ENCODE results near the gene PRKCE.

The PRKCE gene

DNA sequence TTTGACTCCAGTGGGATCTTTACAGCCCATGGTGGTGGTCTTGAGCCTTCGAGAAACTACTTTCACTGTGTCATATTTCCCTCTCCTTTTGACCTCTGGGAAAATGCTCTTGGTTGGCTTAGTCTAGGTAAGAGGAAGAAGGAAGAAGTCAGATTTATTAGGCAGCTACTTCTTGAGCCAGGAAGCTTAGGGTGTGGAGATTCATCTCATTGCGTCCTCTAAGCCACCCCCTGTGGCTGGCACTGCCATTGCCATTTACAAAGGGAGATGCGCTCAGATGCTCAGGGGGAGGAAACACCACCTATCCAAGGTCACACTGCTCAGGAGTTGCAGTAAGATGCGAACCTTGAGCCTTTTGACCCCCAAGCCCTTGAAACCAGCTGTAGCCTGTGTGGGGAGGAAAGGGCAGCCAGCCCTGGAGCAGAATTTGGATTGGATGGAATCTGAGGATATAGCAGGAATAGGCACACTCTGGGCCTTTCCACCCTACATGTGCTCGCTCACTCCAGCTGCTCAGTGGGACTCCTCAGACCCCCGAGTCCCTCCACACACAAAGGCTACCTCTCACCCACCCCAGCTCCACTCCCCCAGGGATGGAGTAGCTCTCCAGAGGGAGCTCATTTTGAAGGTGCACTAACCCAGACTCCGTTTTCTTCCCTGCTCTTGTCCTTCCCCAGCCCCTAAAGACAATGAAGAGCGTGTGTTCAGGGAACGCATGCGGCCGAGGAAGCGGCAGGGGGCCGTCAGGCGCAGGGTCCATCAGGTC is 324.5 kb downstream of the PRKCE start:
- TF ChIP-seq FOXP2 (optimal IDR thresholded peaks at IDR 0.05; ENCODE audit: control extremely low read depth, extremely low read length, insufficient read depth) (no peak), POLR2AphosphoS5 (IDR thresholded peaks at IDR 0.05; ENCODE audit: borderline replicate concordance, low read depth, low read length) (no peak), EZH2 (IDR thresholded peaks at IDR 0.05) (no peak)
- no peaks in the 10 kb centered on the region for H3K36me3 ChIP-seq (ENCODE audit: insufficient read depth, low read length)
- DNase-seq (ENCODE audit: low read depth, low spot score), result no peak

GRCh38 chr2:45978302-45978859 is 326.9 kb downstream of the PRKCE start:
- DNase-seq (ENCODE audit: low read depth, low spot score), result no peak

More for the DNA sequence above, 324.5 kb downstream of the PRKCE start:
- Histone ChIP-seq H3K9ac (ENCODE audit: insufficient read length) (no peak overlapping the region), H3K9me3 (ENCODE audit: low read depth, low read length) (no peaks in the 10 kb centered on the region), H3K4me3 (no peak overlapping the region), H3K27ac (no peak overlapping the region)

DNA sequence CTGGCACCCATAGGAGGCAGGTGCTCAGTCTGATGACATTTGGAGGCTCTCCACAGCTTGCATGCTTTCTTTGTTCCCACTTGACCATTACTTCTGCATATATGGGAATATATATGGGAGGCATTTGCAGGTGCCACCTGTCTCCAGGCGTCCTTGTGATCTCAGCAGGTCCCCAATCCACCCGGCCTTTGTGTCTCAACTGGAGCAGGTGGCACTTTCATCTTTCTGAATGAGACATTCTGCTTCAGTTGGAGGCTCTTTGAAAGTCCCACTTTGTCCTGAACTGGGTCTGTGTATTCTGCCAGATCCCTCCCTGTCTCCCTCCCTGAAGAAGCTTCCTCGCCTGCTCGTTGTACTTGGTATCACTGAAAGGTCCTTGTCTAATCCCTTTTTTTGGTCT is 327.6 kb downstream of the PRKCE start:
- H3K27ac ChIP-seq, result no peak overlapping the region
- DNase-seq (ENCODE audit: low read depth, low spot score), result no peak
- no peak for TF ChIP-seq EZH2 (IDR thresholded peaks at IDR 0.05)
- no peak for TF ChIP-seq FOXP2 (optimal IDR thresholded peaks at IDR 0.05; ENCODE audit: control extremely low read depth, extremely low read length, insufficient read depth)
- TF ChIP-seq POLR2AphosphoS5 (IDR thresholded peaks at IDR 0.05; ENCODE audit: borderline replicate concordance, low read depth, low read length), result no peak
- no peak overlapping the region for H3K9ac ChIP-seq (ENCODE audit: insufficient read length)
- no peaks in the 10 kb centered on the region for H3K9me3 ChIP-seq (ENCODE audit: low read depth, low read length)
- H3K4me3 ChIP-seq, result no peak overlapping the region
- no peaks in the 10 kb centered on the region for H3K36me3 ChIP-seq (ENCODE audit: insufficient read depth, low read length)

More at GRCh38 chr2:45978302-45978859, 326.9 kb downstream of the PRKCE start:
- Histone ChIP-seq H3K27ac (no peak overlapping the region), H3K9me3 (ENCODE audit: low read depth, low read length) (no peaks in the 10 kb centered on the region), H3K36me3 (ENCODE audit: insufficient read depth, low read length) (no peaks in the 10 kb centered on the region), H3K4me3 (no peak overlapping the region), H3K9ac (ENCODE audit: insufficient read length) (no peak overlapping the region)
- TF ChIP-seq POLR2AphosphoS5 (IDR thresholded peaks at IDR 0.05; ENCODE audit: borderline replicate concordance, low read depth, low read length) (no peak), FOXP2 (optimal IDR thresholded peaks at IDR 0.05; ENCODE audit: control extremely low read depth, extremely low read length, insufficient read depth) (no peak), EZH2 (IDR thresholded peaks at IDR 0.05) (no peak)

GRCh38 chr2:45980161-45980865 is 328.8 kb downstream of the PRKCE start:
- no peak for DNase-seq (ENCODE audit: low read depth, low spot score)
- no peak overlapping the region for H3K4me3 ChIP-seq
- TF ChIP-seq FOXP2 (optimal IDR thresholded peaks at IDR 0.05; ENCODE audit: control extremely low read depth, extremely low read length, insufficient read depth) (no peak), EZH2 (IDR thresholded peaks at IDR 0.05) (no peak), POLR2AphosphoS5 (IDR thresholded peaks at IDR 0.05; ENCODE audit: borderline replicate concordance, low read depth, low read length) (no peak)
- no peak overlapping the region for H3K9ac ChIP-seq (ENCODE audit: insufficient read length)
- no peaks in the 10 kb centered on the region for H3K36me3 ChIP-seq (ENCODE audit: insufficient read depth, low read length)
- no peak overlapping the region for H3K27ac ChIP-seq
- H3K9me3 ChIP-seq (ENCODE audit: low read depth, low read length), result no peaks in the 10 kb centered on the region

GRCh38 chr2:45981384-45981930 is 330.0 kb downstream of the PRKCE start:
- no peak for DNase-seq (ENCODE audit: low read depth, low spot score)
- TF ChIP-seq FOXP2 (optimal IDR thresholded peaks at IDR 0.05; ENCODE audit: control extremely low read depth, extremely low read length, insufficient read depth), result no peak
- no peak for TF ChIP-seq POLR2AphosphoS5 (IDR thresholded peaks at IDR 0.05; ENCODE audit: borderline replicate concordance, low read depth, low read length)
- no peak for TF ChIP-seq EZH2 (IDR thresholded peaks at IDR 0.05)
- Histone ChIP-seq H3K27ac (no peak overlapping the region), H3K36me3 (ENCODE audit: insufficient read depth, low read length) (no peaks in the 10 kb centered on the region), H3K4me3 (no peak overlapping the region), H3K9ac (ENCODE audit: insufficient read length) (no peak overlapping the region), H3K9me3 (ENCODE audit: low read depth, low read length) (no peaks in the 10 kb centered on the region)

- Histone ChIP-seq H3K36me3 (ENCODE audit: insufficient read depth, low read length) (no peaks in the 10 kb centered on the region), H3K9me3 (ENCODE audit: low read depth, low read length) (no peaks in the 10 kb centered on the region), H3K9ac (ENCODE audit: insufficient read length) (no peak overlapping the region), H3K27ac (no peak overlapping the region), H3K4me3 (no peak overlapping the region)
- DNase-seq (ENCODE audit: low read depth, low spot score), result no peak
- TF ChIP-seq EZH2 (IDR thresholded peaks at IDR 0.05) (no peak), FOXP2 (optimal IDR thresholded peaks at IDR 0.05; ENCODE audit: control extremely low read depth, extremely low read length, insufficient read depth) (no peak)
Measured at GRCh38 chr2:45982096-45982495, 330.6 kb downstream of the PRKCE start.

- no peaks in the 10 kb centered on the region for H3K9me3 ChIP-seq (ENCODE audit: low read depth, low read length)
- no peak overlapping the region for H3K27ac ChIP-seq
- TF ChIP-seq FOXP2 (optimal IDR thresholded peaks at IDR 0.05; ENCODE audit: control extremely low read depth, extremely low read length, insufficient read depth), result no peak
- TF ChIP-seq EZH2 (IDR thresholded peaks at IDR 0.05), result no peak
- TF ChIP-seq POLR2AphosphoS5 (IDR thresholded peaks at IDR 0.05; ENCODE audit: borderline replicate concordance, low read depth, low read length), result no peak
- no peak for DNase-seq (ENCODE audit: low read depth, low spot score)
- H3K4me3 ChIP-seq, result no peak overlapping the region
- H3K36me3 ChIP-seq (ENCODE audit: insufficient read depth, low read length), result no peaks in the 10 kb centered on the region
- H3K9ac ChIP-seq (ENCODE audit: insufficient read length), result no peak overlapping the region
Measured at GRCh38 chr2:45983213-45983612, 331.7 kb downstream of the PRKCE start.

GRCh38 chr2:45984366-45984765 is 332.9 kb downstream of the PRKCE start:
- H3K36me3 ChIP-seq (ENCODE audit: insufficient read depth, low read length), result no peaks in the 10 kb centered on the region
- no peak overlapping the region for H3K27ac ChIP-seq
- no peak overlapping the region for H3K4me3 ChIP-seq
- no peak for DNase-seq (ENCODE audit: low read depth, low spot score)
- H3K9me3 ChIP-seq (ENCODE audit: low read depth, low read length), result no peaks in the 10 kb centered on the region
- H3K9ac ChIP-seq (ENCODE audit: insufficient read length), result no peak overlapping the region
- no peak for TF ChIP-seq EZH2 (IDR thresholded peaks at IDR 0.05)
- no peak for TF ChIP-seq POLR2AphosphoS5 (IDR thresholded peaks at IDR 0.05; ENCODE audit: borderline replicate concordance, low read depth, low read length)
